RCC 7860 (cell line): ENCODE results near the gene SDK1.
"Not testable (repeated sequence)": the region's sequence is repeated elsewhere in the genome, so short reads cannot be mapped to it uniquely, and the experiment has no call there.

Experiments used
- DNase-seq: peaks from one replicate; pipeline ENCODE4 v3.0.0-alpha.2; 2015; ENCODE audit warnings: low spot score
- FAIRE-seq: peaks from 2 replicates; lab custom pipeline; 2012; peaks lifted over from hg19 to GRCh38; lab: Jason Lieb, UNC

SDK1 gene

DNA sequence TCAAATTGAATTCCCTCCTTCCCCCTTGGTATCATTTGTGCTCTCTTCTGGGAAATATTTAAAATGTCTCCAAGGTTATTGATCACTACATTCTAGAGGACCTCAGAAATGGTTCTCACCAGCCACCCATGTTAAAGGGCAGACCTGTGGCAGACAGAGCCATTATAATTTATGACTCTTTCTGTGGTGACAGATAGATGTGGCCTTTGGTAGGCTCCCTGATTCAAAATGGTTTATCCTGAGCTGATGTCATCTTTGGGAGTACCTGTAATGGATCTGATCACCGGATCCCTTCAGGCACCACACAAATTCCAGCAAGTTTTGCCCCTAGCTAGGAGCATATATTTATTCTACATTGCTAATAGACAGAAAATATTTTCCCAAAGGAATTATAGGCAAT lies 267.5 kb downstream of the SDK1 start:
- no peak for FAIRE-seq

GRCh38 chr7:3569643-3570042 lies 268.6 kb downstream of the SDK1 start:
- FAIRE-seq (no peak), DNase-seq (no peak)

More for the DNA sequence above, 267.5 kb downstream of the SDK1 start:
- no peak for DNase-seq

GRCh38 chr7:3573151-3573550 lies 272.1 kb downstream of the SDK1 start:
- no peak for FAIRE-seq
- DNase-seq, result no peak

- no peak for DNase-seq
- FAIRE-seq, result no peak
Observed at GRCh38 chr7:3574386-3574785, 273.3 kb downstream of the SDK1 start.

DNA sequence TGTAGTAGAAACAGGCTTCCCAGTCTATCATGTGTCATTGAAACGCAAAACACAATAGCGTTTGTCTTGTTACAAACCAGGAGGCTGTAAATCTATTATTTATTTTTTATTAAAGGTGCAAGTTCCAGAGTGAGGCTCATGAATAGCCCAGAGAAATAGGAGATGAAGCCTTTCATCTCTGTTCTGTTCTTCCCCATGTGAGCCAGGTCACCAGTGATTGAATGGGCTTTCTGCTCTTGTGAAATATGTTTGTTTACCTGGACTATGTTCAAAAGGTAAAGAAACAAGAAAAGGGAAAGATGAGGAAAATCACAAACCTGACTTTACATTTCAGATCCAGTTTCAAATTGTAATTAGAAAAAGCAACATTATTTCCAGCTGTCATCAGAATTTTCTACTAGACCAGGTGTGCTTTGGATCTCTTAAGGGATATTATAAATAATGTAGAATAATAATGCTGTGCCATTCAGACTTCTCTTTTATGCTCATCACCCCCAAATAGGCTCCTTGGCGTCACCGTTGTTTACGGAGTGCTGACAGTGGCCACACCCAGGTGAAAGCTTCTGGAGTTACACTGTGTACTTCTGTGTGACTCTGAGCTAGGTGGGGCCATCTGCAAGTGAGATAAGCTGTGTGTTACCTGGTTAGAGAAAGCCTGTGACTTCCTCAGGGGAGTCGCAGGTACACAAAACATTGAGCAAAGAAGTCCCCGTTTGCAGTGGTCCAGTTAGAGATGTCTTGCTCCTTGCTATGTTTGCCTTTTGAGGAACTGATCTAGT lies 274.9 kb downstream of the SDK1 start:
- no peak for FAIRE-seq

GRCh38 chr7:3578399-3578798 lies 277.3 kb downstream of the SDK1 start:
- FAIRE-seq, result no peak
- no peak for DNase-seq

More for the DNA sequence above, 274.9 kb downstream of the SDK1 start:
- DNase-seq, result no peak

GRCh38 chr7:3579638-3580219 lies 278.7 kb downstream of the SDK1 start:
- no peak for FAIRE-seq
- no peak for DNase-seq

DNA sequence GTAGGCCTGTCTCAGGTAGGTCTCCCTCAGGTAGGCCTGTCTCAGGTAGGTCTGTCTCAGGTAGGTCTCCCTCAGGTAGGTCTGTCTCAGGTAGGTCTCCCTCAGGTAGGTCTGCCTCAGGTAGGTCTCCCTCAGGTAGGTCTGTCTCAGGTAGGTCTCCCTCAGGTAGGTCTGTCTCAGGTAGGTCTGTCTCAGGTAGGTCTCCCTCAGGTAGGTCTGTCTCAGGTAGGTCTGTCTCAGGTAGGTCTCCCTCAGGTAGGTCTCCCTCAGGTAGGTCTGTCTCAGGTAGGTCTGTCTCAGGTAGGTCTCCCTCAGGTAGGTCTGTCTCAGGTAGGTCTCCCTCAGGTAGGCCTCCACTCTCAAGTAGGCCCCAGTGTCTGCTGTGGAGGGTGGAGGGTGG lies 281.1 kb downstream of the SDK1 start:
- not testable (repeated sequence) for FAIRE-seq

GRCh38 chr7:3585826-3586225 lies 284.8 kb downstream of the SDK1 start:
- FAIRE-seq (no peak), DNase-seq (no peak)

More for the DNA sequence above, 281.1 kb downstream of the SDK1 start:
- DNase-seq, result not testable (repeated sequence)

GRCh38 chr7:3588341-3588740 lies 287.3 kb downstream of the SDK1 start:
- DNase-seq (no peak), FAIRE-seq (no peak)

DNA sequence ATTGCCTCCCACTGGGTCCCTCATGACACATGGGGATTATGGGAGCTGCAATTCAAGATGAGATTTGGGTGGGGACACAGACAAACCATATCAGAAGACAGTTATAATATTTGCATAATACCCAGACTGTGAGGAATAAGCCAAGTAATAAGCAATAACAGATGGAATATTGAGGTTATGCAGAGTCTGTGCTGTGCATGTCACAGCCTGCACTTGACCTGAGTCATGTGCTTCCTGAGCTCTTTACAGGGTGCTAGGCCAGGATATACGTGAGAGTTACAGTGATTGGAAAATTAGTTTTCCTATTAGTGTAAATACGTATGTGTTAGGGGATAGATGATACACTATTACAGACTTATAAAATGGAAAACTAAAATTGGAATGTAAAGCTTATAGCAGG lies 288.7 kb downstream of the SDK1 start:
- DNase-seq (no peak), FAIRE-seq (no peak)

GRCh38 chr7:3591219-3591618 lies 290.2 kb downstream of the SDK1 start:
- DNase-seq (no peak), FAIRE-seq (no peak)

DNA sequence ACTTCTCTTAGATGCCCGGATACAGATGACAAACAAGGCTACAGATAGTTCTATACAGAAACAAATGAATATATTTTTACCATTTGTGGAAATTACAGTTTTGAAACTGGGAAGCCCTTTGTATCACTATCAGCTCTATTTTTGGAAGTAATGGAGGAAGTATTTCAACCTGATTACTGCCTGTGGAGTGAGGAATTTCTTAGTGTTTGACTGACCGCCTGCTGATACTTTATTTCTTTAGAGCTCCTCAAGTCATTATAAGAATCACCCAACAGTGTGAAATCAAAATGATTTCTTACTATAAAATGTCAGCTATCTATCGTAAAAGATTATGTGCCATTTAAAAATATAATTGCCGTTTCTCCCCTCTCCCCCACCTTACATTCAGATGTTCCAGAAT lies 290.9 kb downstream of the SDK1 start:
- DNase-seq (no peak), FAIRE-seq (no peak)

DNA sequence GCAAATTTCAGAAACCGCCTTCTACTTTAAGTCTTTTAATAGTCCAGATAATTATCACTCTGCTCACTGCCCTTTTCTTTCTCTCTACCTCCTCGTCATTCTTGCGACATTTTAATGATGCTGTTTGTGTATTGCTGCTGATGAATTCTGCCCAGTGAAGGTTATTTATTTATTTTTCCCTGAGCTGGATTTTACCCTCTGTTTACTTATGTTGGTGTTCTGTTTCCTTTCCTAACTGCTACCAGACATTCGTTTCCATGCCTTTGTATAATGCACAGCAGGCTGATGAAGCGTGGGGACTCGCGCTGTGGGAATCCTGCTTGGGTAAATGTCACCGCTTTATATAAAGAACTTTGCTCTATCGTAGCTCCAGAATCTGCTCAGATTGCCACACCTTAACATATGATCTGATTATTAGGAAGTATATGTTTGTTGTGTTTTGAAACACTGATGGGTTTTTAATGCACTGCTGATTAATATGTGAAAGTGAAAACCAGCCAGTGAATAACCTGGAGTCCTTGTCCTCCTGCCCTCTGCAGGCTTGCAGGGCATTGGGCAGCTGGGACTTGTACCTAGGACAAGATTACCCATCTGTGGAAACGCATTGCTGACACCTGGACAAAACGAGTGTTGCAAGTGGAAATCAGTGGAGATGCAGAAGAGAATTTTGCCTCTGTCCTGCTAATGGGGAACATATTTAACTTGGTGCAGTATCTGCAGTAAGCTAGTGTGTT lies 291.5 kb downstream of the SDK1 start:
- DNase-seq (no peak), FAIRE-seq (no peak)

DNA sequence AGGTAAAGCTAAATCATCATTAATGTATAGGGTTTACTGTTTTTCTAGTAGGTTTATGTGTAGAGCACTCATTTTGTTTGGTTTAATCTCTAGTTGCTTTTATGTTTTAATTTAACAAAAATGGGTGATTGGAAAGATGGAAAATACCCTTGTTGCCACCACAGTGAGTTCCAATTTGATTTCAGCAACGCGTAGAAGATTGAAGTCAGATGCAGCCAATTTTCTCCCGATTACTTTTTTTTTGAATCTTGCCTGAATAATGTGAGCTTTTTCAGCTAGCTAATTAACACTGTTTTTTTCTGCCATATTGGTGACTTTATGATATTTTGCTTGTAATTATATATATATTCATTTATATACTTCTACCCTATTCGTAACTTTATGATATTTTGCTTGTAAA lies 293.8 kb downstream of the SDK1 start:
- FAIRE-seq, result no peak

GRCh38 chr7:3598854-3599253 lies 297.8 kb downstream of the SDK1 start:
- no peak for DNase-seq
- FAIRE-seq, result no peak

More for the DNA sequence above, 293.8 kb downstream of the SDK1 start:
- DNase-seq, result no peak

- no peak for FAIRE-seq
Observed at GRCh38 chr7:3605222-3605621, 304.2 kb downstream of the SDK1 start.

DNA sequence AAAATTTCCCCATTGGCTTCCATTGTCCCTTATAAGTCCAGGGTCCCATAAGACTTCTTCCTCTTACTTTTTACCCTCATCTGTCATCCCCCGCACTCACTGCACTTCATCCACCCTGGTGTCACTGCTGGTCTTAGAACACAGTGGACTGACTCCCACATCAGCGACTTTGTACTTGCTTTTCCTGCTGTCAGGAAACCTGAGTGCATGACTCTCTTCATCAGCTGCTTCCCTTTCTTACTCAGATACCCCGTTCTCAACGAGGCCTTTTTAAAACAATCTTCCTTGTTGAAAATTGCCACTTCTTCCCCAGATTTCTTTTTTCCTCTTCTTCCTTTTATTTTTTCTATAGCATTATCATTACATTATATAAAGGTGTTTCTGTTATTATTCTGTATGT lies 305.4 kb downstream of the SDK1 start:
- no peak for DNase-seq
- no peak for FAIRE-seq

More at GRCh38 chr7:3605222-3605621, 304.2 kb downstream of the SDK1 start:
- no peak for DNase-seq

DNA sequence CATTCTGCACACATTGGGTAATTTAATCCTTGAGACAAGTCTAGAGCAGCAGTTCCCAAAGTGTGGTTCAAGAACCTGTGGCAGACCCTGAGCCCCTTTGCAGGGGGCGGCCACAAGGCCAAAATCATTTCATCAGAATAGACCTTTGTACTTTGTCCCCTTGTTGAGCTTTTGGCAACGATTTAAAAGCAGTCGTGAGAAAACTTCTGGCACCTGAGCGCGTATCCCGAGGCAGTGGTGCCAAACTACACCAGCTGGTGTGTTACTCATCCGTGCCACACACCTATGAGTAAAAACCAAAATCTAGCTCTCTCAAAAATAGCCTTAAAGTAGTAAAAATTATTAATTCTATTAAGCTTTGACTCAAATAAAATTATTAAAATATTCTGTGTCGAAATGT lies 306.8 kb downstream of the SDK1 start:
- FAIRE-seq (no peak), DNase-seq (no peak)

GRCh38 chr7:3616306-3616705 lies 315.3 kb downstream of the SDK1 start:
- DNase-seq (no peak), FAIRE-seq (no peak)

DNA sequence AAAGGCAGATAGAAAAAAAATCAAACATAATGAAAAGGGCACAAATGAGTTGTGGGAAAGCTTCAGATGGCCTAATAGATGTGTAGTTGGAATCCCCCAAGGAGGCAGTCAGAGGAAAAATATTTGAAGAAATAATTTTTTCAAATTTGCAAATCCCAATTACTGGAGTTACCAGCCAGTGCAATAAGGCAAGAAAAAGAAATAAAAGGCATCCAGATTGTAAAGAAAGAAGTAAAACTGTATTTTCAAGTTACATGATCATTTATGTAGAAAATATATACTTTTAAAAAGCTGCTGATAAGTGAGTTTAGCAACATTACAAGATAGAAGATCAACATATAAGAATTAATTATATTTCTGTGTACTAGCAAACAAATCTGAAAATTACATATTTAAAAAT lies 329.0 kb downstream of the SDK1 start:
- no peak for FAIRE-seq
- DNase-seq, result no peak

DNA sequence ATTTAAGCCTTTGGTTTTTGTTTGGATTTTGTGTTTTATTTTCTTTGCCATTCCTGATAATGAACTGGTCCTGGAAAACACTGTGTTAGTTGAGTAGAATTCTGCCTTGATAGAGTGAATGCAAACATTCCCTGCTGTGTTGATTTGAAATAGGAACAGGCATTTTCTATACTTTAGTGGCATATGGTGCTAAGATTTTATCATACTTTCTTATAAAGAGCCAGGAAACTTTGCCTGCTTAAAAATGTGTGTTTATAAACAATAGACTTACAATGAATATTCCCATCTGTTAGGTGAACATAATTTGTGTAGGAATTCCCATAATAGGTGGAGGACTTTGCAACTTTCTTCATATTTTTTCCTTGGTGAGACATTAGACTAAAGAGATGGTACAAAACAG lies 333.3 kb downstream of the SDK1 start:
- DNase-seq (no peak), FAIRE-seq (no peak)
